Measurements from ENCODE around the gene UCKL1.
"Not testable (repeated sequence)": the region's sequence is repeated elsewhere in the genome, so short reads cannot be mapped to it uniquely, and the experiment has no call there.

Gene UCKL1

GRCh38 chr20:63955827-63956663 is at the start of gene UCKL1:
Gene UCKL1 (minus strand): TSS chr20:63956416. CDS start chr20:63956372, 44 bp downstream.
- in situ Hi-C loops (cut with MboI; ENCODE audit: low sequenced_read_pairs): no loop called here

GRCh38 chr20:64005394-64005793 is 49.2 kb upstream of the UCKL1 start:
- in situ Hi-C loops (cut with MboI; ENCODE audit: low sequenced_read_pairs): no loop called here

GRCh38 chr20:64003960-64004725 is 47.9 kb upstream of the UCKL1 start:
- in situ Hi-C loops (cut with MboI; ENCODE audit: low sequenced_read_pairs): no loop called here

- in situ Hi-C loops (cut with MboI; ENCODE audit: low sequenced_read_pairs): no loop called here
Observed at GRCh38 chr20:64001607-64002011, 45.4 kb upstream of the UCKL1 start.

GRCh38 chr20:64000906-64001305 is 44.7 kb upstream of the UCKL1 start:
- in situ Hi-C loops (cut with MboI; ENCODE audit: low sequenced_read_pairs): no loop called here

- in situ Hi-C loops (cut with MboI; ENCODE audit: low sequenced_read_pairs): no loop called here
Observed at GRCh38 chr20:63982937-63983336, 26.7 kb upstream of the UCKL1 start.

GRCh38 chr20:63980806-63981728 is 24.9 kb upstream of the UCKL1 start, which contains the start of gene PRPF6:
Gene PRPF6 (plus strand): TSS chr20:63981132. CDS start chr20:63981246, 114 bp downstream.
- in situ Hi-C loops (cut with MboI; ENCODE audit: low sequenced_read_pairs): no loop called here

- in situ Hi-C loops (cut with MboI; ENCODE audit: low sequenced_read_pairs): no loop called here
Observed at GRCh38 chr20:63980317-63980805, 24.1 kb upstream of the UCKL1 start.

- in situ Hi-C loops (cut with MboI; ENCODE audit: low sequenced_read_pairs): no loop called here
Observed at GRCh38 chr20:63979557-63980316, 23.5 kb upstream of the UCKL1 start, which contains the start of gene SAMD10. Gene SAMD10 (minus strand): TSS chr20:63979642. CDS start chr20:63979467, 175 bp downstream.

- in situ Hi-C loops (cut with MboI; ENCODE audit: low sequenced_read_pairs): no loop called here
Observed at GRCh38 chr20:63979229-63979556, 23.0 kb upstream of the UCKL1 start.

GRCh38 chr20:63978319-63979228 is 22.4 kb upstream of the UCKL1 start:
- in situ Hi-C loops (cut with MboI; ENCODE audit: low sequenced_read_pairs): no loop called here

- in situ Hi-C loops (cut with MboI; ENCODE audit: low sequenced_read_pairs): no loop called here
Observed at GRCh38 chr20:63977739-63978276, 21.6 kb upstream of the UCKL1 start.

- in situ Hi-C loops (cut with MboI; ENCODE audit: low sequenced_read_pairs): no loop called here
Observed at GRCh38 chr20:63976980-63977738, 20.9 kb upstream of the UCKL1 start.

GRCh38 chr20:63976511-63976910 is 20.3 kb upstream of the UCKL1 start:
- in situ Hi-C loops (cut with MboI; ENCODE audit: low sequenced_read_pairs): not testable (repeated sequence)

- in situ Hi-C loops (cut with MboI; ENCODE audit: low sequenced_read_pairs): no loop called here
Observed at GRCh38 chr20:63974402-63975200, 18.4 kb upstream of the UCKL1 start.

- in situ Hi-C loops (cut with MboI; ENCODE audit: low sequenced_read_pairs): no loop called here
Observed at GRCh38 chr20:63973636-63974401, 17.6 kb upstream of the UCKL1 start.

GRCh38 chr20:63973160-63973479 is 16.9 kb upstream of the UCKL1 start:
- in situ Hi-C loops (cut with MboI; ENCODE audit: low sequenced_read_pairs): no loop called here

Data from HL-60/S4 treated with retinoic acid at 250 ng/mL for 4 days and 3 days (cell line).